CD4-positive, alpha-beta T cell treated with Interleukin-1 beta for 1 hour (primary cell): ENCODE data around the gene PRPF40A.

Experiments
- DNase-seq, 2 donors: peaks; one replicate each; pipeline ENCODE4 v3.0.0-alpha.2; 2020 to 2022

The PRPF40A gene

DNA sequence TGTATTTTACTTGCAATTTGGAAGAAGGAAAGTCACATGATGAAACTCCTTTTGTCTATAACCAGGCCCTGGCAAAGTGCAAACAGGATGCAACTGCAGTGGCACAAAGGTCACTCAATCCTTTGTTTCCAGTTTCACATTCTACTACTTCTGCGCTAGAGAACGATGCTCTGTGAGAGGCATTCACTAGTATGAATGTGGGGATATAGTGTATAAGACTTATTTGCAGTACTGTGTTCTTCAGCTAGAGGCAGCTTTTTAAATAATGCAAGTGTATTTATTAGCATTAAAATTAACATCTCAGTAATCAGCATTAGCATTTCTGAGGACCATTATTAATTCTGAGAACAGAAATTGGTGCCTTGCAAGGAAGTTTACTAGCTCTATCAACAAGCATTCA is 68.9 kb downstream of the PRPF40A start:
- DNase-seq: no peak

DNA sequence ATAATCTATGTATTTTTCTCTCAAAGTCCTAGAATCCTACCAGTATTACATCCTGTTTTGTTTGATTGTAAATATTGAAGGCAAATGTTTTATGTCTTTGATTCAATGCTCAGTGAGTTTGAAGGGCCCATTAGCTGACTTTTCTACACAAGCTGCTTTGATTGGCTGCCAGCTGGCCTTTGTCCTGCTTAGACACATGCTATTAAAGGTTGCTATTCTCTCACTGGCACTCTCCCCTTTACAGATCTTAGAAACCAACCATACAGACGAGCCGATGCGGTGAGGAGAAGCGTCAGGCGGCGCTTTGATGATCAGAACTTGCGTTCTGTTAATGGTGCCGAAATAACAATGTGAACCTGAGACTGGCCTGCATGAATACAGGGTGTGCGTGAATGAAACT is 69.7 kb downstream of the PRPF40A start:
- DNase-seq: no peak

DNA sequence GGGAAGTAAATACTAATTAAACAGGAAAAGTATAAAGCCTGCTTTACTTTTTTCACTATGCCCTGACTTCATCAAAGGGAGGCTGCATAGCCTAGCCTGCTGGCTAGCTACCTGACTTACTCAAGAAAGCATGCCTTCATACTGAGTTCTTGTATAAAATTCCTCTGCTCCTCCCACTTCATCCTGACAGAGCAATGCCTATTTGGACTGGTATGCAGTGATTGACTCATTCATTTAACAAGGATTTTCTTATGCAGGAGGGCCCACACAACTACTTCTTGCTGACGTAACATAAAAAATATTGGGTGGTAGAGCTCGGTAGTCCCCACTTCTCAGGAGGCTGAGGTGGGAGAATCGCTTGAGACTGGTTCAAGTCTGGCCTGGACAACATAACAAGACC is 70.5 kb downstream of the PRPF40A start:
- DNase-seq: no peak

DNA sequence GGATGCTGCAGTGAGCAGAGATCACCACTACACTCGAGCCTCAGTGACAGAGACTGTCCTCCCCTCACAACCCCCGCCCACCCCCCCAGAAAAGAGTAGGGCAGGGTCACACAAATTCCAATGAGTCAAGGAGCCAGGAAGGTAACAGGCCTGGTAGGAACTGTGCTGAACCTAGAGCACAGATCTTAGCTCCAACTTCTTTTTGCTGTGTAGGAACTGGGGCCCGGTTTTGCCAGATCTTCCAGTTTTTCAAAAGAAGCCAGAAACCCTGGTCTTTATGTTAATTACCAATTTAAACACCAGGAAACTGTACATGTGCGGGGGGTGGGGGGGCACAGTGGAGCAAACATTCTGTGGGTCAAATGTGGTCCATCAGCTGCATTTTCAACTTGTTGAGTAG is 71.0 kb downstream of the PRPF40A start:
- no peak for DNase-seq

DNA sequence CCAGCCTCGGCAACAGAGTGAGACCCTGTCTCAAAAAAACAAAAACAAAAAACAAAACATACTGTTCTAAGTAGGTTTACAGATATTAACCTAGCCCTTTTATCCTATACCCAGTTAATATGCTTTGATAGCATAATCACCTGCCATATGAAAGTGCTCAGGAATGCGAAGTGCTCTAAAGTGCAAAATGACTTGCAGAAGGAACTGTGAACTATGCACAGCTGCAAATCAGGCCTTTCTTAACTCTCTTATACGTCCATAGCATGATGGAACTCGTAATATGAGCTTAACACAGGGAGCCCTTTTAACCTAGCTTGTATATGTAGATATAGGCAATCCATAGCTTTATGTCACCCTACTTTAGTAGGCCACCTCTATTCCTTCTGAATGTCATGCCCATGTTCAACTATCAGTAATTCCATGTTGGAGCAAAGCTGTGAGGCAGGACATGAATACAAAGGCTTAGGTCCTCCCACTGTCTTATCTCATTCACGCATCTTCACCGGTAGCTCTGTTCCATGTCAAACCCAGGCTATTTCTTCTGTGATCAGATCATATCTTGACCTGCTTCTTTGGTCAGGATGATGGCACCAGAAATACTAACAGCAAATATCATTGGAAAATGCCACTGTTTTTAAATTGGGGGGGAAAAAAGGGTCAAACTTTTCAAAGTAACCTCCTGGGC is 72.9 kb downstream of the PRPF40A start:
- DNase-seq: no peak

DNA sequence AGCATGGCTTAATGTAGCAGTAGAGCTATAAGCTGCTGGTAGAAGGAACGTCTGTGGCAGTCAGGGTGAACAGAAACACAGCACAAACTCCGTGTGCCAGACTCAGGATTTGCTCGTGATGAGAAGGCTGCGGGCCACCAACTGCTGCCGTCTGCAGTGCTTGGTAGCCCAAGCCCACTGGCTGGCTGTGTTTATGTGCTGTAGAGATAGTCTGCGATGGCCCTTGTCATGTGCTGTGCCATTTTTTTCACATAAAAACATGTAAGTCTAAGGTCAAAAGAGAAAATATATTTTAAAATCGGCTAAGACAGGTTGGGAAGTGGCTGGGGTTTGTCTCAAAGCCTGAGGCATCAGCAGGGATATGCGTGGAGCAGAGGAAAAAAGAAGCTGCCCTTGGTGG is 78.7 kb downstream of the PRPF40A start:
- DNase-seq: no peak

DNA sequence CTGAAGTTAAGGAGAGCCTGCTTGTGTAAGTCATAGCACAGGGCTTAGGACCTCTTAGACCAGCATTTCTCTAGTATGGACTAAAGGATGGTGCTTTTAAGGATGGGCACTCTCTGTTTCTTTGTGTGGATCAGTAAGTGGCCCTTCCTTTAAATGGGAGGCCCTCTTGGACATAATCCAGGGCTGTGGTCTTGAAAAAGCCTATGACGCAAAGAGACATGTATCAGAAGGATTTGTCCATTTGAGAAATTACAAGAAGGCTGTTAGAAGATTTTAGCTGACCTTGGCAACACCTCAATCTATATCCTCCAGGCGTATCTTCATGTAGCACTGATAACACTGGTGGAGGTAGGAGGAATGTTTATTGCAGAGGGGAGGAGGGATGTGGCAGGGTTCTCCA is 79.2 kb downstream of the PRPF40A start:
- no peak for DNase-seq

DNA sequence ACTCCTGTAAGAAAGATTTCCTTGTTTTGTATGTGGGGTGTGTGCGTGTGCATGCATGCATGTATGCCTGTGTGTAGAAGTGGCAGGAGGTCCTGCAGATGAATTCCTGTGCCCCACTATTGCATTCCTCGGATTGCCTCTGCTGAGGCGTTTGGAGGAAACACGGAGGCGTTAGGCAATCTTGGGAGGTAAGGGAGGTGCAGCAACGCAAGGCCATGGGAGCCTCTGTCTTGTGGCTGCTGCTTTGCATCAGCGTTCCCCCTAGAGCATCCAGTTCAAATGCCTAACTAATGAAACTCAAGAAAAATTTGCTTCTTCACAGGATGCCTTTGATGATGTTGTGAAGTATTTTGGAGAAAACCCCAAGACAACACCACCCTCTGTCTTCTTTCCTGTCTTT is 80.0 kb downstream of the PRPF40A start:
- DNase-seq: no peak

DNA sequence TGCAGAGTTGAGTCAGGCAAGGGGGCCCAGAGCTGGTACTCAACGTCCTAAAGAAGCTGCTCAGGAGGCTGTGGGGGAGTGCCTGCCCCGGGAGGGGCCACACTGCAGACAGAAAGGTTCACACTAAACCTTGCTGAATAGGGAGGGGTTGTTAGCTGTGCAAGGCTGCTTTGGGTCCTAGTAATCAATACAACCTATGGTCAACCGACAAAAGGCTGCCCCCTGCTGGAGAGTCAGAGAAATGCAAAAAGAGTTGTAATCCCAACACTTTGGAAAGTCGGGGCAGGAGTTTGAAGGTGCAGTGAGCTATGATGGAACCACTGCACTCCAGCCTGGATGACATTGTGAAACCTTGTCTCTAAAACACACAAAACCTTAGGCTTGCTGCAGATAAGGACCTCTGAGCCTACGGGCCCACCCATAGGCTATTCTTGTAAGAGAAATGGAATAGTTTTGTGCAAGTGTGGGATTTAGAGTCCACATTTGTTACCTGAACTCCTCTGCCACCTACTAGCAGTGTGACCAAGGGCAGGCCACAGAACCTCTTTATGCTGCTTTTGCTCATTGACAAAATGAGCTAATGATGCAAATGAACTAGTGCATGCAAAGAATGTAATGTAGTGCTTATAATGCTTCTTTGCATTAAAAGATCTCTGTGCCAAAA is 81.5 kb downstream of the PRPF40A start:
- peak; percentile 54 to 64 for DNase-seq

DNA sequence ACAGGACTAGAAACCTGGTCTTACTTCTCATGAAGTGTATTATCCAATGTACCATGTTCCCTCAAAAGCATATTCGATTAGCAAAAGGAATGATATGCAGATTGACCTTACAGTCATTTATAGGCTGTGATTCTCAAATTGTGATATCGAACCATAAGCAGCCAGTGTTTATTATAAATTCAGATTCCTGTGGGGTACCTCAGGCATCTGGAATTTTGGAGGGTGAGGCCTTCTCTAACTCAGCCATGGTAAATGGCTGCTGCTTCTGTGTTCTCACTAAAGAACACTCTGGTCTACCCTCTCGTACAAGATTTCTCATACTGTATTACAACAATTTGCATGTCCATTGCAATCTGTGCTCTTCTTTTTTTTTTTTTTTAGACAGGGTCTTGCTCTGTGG is 84.5 kb downstream of the PRPF40A start:
- no peak for DNase-seq

DNA sequence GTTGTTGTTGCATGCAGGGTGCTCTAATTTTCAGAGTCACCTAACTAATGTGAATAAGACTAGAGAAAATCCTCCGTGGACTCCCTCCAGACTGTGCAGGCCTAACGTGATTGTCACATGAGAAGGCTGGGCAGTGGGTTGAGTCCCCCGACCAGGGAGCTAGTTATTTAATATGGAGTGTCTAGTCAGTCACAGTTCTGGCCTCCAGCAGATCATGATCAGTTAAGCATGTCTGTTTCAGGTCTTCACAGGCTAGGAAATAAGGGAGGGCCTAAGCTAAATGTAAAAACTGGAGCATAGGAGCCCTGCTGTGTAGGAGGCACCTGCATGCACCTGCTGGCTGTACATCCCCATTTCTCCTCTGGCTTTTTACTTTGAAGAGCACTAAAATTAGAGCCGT is 86.8 kb downstream of the PRPF40A start:
- DNase-seq: no peak

DNA sequence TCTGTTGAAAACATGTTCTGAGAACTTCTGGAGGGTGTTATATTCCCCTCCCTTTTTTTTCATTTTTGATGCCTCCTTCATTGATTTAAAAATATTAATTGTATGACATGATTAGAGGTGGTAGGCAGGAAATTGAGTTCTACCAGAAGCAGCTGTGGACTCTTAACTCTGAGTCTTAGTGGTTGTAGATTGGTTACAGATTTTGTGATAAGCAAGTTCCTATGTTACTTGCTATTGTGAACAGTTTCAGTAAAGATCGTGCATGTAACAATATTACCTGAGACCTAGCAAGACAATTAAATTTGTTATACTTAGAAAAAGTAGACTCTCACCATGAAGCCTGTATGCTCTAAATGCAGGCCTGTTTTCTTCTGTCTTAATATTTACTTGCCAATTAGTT is 88.1 kb downstream of the PRPF40A start:
- no peak for DNase-seq

DNA sequence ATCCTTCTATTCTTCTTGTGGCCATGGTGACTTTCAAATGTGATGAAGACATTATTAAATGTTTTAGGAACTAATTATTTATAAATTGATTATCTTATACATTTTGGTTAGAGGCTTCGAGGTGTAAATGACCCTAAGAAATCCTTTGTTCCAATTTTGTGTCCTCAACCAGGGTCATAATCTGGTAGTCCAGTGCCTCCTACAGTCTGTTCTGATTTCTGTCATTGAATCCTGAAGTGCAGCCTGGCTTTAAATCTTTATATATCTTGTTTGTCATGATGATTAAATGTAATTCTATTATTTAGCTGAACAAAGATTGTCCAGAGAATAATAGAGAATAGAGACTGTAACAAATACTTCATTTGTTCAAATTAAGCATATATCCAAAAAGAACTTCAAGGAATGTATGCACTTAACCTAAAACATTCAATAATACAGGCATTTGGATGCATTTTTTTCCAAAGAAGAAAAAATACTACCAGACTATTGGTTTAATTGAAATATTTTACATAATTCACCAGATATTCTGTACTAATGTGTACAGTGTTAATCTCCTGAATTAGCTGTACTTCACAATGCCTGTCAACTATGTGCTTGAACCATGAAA is 89.8 kb downstream of the PRPF40A start:
- DNase-seq: no peak

DNA sequence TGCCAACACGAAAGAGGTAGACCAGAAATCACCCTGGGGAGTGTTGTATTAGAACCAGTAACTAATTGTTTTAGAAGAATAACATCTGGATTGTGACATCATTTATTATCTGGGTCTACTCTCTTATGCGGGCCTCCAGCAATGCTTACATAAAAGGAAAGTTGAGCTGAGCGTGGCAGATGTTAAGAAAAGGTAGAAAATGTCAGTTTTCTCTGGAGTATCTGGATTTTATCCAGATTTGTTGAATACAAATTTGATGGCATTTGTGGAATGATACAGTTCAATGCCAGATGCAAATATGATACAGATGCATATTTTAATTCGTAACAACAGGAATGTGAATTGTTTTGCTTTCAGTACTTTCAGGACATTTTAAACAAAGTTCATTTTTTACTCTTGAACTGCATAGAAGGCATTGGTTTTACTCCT is 90.3 kb downstream of the PRPF40A start:
- DNase-seq: no peak

DNA sequence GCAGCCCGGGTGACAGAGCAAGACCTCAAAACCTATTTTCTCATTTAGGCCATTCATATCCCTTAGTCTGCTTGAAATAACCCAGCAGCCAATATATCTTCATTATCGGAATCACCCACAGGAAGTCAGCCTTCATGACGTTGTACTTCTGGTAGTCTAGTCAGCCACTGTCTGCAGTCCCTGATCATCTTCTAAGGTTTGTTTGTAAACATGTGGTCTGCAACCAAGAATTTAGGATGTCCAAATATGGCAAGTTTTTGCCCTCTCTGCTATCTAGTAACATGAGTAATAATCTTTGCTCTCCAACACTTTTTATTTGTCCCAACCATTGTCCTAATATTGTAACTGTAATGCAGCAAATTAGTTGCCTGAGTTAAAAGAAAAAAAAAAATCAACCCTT is 92.5 kb downstream of the PRPF40A start:
- no peak for DNase-seq

DNA sequence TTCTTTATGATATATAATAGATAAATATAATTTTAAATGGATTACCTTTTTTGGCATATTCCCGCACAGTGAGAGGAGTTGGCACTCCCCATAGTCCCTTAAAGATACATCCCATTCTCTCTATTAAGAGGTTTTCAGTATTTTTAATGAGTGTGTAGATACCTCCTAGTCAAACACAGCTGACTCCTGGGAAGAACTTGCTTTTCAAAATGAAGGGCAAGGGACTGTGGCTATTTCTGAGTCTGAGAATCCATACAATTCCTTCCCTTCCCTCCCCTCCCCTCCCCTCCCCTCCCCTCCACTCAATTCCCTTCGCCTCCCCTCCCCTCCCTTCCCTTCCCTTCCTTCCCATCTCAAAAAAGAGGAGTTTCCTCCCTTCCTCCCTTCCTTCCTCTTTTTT is 93.5 kb downstream of the PRPF40A start:
- no peak for DNase-seq

DNA sequence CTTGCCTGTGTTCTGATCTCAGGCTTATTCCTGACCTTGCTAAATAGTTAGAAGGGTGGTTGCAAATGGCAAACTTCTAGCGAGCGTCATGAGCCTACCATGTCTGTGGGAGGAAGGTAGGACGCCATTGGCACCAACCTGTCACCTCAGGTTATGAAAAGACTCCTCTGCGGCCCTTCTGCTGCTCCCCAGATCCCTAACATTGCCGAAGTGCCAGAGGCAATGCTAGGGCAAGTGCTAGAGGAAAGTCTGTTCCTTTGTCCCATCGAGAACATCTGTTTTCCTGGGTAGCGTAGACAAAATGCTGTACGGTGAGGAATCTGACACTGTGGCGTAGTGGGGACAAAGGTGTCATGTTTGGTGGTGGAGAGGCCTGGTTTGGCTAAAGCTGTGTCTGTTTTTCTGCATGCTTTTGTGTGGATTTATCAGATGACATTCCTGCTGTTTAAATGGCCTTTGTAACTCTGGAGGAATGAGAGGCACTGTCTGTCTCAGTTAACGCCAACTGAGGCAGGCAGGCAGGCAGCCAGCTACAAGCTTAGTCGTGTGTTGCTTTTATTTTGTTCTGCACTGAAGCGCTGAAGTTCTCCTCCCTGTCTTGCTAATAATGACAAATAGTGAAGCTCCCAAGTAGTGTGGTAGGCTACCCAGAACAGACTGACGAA is 94.1 kb downstream of the PRPF40A start:
- no peak for DNase-seq

DNA sequence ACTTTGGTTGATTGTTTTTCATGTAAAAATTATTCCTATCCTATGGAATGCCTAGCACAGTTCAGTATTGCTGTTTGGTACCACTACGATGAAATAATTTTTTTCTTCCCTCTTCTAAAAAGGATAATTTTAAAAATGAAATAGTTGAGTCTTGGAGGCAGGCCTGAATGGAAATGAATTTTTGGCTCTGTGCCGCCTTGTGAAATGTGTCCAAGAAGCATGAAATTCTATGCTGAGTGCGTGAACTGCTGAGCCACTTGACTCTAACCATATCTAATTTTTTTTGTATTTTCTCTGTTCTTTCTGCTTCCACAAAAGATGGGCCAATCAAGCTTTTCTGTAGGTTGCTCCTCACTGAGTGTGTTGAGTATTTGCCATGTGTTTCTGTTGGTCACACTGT is 95.0 kb downstream of the PRPF40A start:
- DNase-seq: no peak

DNA sequence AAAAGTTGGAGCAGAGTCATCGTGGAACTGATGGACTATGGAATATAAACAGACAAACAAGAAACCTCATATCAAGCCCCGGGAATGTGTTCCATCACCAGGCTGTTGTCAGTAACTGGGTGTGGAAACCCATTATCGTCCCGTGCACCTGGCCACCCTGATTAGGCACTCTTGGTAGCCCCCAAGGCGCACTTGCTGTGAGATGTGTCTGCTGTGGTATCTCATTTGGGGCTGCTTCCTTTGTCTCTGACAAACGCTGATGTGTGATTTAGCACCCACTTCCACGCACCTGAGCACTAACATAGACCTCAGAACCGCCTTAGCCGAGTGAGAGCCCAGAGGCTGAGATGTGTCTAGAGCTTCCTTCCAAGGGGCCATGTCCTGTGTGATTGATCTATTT is 96.3 kb downstream of the PRPF40A start:
- DNase-seq: no peak

DNA sequence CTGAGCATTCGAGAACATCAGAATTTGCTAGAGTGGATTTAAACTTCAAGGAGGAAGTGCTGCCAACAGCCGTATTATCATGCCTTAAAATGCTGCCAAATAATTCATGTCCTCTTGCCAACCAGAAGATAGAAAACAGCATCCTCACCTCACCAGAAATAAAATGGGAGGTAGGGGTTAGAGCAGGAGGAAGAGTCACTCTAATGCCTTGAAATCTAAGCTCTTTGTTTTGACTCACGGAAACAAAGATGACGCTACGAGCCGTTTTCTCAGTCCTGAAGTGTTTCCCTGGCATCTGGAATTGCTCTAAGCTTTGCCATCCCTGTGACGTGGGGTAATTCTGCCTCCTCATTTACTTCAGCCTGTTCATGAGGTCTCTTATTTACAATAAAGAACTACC is 97.1 kb downstream of the PRPF40A start:
- DNase-seq: no peak

DNA sequence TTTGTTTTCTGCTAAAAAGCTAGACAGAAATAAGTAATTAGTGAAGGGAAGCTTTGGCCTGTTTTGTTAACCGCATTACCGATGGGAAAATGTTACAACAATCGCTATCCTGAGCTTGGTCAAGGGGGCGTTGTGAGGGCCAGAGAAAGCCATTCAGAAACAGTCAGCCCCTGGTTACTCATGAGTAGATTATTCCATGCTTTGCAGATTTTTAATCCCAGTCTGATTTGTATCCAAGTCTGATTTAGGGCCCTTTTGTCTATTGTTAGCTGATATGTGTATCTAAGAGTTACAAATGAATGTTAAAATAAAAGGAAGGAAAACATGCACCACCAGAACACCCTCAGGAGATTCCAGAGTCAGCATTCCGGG is 99.1 kb downstream of the PRPF40A start:
- no peak for DNase-seq

DNA sequence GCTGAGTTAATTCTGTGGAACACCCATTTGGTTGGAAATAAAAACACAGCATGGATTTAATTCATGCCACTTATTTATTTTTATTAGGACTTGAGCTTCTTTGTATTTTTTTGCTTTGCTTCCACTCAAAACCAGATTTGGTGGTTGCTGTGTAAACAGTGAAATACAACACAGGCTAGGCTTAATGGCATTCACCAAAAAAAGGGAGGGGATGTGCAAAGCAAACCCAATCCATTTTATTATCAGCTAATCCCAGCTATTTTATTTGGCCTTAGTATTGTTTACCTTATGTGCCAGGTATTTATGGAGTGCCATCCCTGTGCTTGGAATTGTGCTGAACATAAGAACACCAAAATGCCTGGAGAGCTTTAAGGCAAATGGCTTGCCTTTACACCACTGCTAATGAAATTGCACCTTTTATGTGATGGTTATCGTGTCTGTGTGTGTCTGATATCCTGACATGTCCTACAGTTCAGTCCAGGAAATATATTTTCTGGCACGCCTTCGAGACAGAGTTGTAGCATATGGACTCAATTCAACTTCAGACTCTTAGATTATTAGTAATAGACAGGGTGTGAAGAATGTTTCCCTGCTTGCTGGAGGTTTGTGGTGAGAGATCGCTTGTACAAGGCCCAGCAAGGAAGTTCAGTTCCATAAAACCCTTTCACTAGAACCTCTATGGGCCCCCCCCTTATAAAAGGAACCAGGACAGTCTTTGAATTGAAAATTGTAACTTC is 99.6 kb downstream of the PRPF40A start:
- DNase-seq: no peak

DNA sequence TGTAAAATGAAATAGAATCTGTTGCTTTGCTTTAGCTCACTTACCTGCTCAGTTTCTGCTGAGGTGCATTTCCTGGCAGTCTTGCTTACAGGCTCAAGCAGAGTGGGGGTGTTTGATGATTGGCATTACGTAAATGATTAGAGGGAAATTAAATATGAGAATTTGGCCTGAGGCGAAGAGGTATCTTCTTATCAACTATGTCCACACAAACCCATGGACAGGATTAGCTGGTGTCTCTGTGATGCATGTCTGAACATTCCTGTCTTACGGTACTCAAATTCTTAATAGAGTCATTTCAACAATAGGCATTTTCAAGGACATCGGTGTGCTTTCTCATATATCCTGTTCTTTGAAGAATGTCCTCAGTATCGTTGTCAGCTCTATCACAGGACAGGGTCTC is 102.1 kb downstream of the PRPF40A start:
- no peak for DNase-seq
